ENCODE measurements around the gene HDAC3.
"Not testable (repeated sequence)": the region's sequence is repeated elsewhere in the genome, so short reads cannot be mapped to it uniquely, and the experiment has no call there.

HDAC3 gene

GRCh38 chr5:141633871-141634561 is 2.6 kb downstream of the HDAC3 start:
- no peak for DNase-seq

DNA sequence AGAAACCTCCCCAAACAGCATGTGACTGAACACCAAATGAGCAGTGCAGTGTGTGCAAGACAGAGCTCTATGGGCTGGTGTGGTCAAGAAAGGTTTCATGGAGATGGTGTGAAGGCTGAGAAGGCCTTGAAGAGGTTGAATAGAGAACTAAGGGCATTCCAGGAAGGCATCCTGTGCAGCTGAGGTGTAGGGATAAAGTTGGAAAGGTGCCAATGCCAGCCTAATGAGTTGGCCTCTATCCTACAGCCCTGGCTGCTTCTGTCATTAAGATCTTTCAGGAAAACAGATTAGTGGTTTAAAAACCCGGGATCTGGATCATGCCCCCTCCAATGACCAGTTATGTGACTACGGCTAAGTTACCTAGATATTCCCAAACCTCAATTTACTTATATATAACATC is 4.0 kb downstream of the HDAC3 start:
- no peak for DNase-seq

DNA sequence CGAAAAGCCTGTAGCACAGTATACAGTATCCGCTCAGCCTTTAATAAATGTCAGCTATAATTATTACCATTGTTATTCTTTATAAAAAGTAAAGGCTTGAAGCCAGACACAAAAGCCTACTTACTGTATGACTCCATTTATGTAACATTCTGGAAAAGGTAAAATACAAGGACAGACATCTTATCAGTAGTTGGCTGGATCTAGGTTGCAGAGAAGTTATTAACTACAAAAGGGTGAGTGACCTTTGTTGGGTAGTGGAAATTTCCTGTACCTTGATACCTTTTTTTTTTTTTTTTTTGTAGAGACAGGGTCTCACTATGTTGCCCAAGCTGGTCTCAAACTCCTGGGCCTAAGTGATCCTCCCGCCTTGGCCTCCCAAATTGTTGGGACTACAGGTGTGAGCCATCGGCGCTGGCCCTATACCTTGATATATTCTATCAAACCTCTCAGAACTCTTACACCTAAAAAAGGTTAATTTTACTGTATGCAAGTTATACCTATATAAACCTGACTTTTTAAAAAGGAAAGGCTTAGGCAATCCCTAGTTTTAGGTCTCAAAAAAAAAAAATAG is 6.0 kb downstream of the HDAC3 start:
- no peak for DNase-seq

GRCh38 chr5:141628175-141628788 is 8.4 kb downstream of the HDAC3 start:
- DNase-seq, result no peak

- DNase-seq, result no peak
Observed at GRCh38 chr5:141623611-141624010, 13.0 kb downstream of the HDAC3 start.

DNA sequence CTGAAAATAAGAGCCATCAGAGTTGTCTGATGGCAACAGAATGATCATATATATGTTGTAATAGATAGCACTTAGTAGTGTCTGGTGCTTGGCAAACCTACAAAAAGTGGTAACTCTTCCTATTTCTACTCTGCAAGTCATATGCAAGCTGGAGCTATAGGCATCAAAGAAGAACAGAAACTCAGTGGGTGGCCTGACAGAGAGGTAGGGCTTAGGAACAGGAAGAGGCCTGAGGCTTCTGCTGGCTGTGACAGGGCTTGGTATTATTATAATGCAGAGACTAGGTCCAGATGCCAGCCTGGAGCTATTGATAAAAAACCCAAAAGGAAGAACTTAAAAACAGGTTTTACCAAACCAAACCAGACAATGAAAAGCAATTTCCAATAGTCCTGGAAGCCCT is 13.5 kb downstream of the HDAC3 start:
- DNase-seq, result peak; percentile 32

GRCh38 chr5:141618804-141619554 is 17.7 kb downstream of the HDAC3 start, which contains the start of gene DIAPH1:
Gene DIAPH1, minus strand, starts transcription at chr5:141619000. Its CDS starts 86 bp downstream, at chr5:141618914.
- peak; percentile 91 for DNase-seq

- no peak for DNase-seq
Observed at GRCh38 chr5:141618030-141618803, 18.4 kb downstream of the HDAC3 start.

- DNase-seq, result no peak
Observed at GRCh38 chr5:141617682-141618029, 19.0 kb downstream of the HDAC3 start.

DNA sequence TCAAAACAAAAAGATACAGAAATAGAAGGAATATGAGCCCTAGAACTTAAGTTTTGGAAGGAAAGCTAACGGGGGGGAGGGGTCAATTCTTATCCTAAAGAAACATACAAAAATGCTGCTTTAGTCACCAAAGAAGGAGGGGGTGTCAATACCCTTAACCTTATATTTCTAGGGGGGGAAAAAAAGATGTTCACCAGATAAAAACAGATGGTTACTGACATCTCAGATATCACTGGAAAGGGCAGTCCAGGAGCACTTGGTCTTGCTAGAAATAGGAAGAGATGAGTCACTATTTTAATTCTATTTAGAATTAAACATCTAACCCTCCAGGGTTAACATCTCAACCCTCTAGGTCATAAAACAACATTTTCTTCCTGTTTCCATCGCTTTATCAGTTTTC is 19.5 kb downstream of the HDAC3 start:
- no peak for DNase-seq

GRCh38 chr5:141615991-141616720 is 20.5 kb downstream of the HDAC3 start:
- DNase-seq, result no peak

DNA sequence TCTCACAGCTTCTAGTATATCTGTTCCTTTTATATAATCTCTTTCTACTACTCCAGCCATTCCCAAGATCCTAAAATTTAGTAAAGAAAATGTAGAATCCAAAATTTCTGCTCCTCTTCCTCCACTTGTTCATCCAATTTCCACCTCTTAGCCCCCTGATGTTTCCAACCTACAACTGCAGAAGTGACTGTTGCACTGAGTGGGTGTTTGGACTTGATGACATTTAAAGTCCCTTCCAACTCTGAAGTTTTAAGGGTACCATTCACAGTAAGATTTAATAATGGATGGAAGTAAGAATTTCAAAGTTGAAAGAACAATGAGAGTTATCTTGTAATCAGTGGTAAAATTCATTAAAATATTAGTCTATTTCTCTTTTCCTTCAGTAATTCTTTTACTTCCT is 23.3 kb downstream of the HDAC3 start:
- DNase-seq, result no peak

DNA sequence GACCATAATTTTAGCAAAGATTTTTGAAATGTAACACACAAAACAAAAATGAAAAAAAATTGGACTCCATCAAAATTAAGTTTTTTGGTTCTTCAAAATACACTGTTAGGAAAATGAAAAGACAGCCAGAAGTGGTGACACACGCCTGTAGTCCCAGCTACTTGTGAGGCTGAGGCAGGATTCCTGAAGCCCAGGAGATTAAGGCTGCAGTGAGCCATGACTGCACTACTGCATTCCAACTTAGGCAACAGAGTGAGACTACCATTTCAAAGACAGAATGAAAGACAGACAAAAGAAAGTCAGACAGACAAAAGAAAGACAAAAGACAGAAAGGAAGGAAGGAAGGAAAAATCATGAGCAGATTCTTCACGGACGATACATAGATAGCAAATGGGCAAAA is 25.4 kb downstream of the HDAC3 start:
- no peak for DNase-seq

DNA sequence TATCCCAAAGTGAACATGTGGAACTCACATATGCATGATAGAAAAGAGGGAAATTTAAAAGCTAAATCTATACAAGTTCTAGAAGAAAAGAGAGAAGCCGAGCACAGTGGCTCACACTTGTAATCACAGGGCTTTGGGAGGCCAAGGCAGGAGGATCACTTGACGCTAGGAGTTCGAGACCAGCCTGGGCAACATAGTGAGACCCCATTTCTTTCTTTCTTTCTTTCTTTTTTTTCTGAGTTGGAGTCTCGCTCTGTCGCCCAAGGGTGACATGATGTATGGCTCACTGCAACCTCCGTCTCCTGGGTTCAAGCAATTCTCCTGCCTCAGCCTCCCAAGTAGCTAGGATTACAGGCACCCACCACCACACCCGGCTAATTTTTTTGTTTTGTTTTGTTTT is 26.7 kb downstream of the HDAC3 start:
- DNase-seq, result not testable (repeated sequence)

GRCh38 chr5:141609044-141609443 is 27.6 kb downstream of the HDAC3 start:
- DNase-seq, result no peak

- no peak for DNase-seq
Observed at GRCh38 chr5:141608557-141608956, 28.1 kb downstream of the HDAC3 start.

- DNase-seq, result no peak
Observed at GRCh38 chr5:141608046-141608445, 28.6 kb downstream of the HDAC3 start.

GRCh38 chr5:141605523-141606277 is 30.9 kb downstream of the HDAC3 start:
- peak; percentile 9 for DNase-seq

DNA sequence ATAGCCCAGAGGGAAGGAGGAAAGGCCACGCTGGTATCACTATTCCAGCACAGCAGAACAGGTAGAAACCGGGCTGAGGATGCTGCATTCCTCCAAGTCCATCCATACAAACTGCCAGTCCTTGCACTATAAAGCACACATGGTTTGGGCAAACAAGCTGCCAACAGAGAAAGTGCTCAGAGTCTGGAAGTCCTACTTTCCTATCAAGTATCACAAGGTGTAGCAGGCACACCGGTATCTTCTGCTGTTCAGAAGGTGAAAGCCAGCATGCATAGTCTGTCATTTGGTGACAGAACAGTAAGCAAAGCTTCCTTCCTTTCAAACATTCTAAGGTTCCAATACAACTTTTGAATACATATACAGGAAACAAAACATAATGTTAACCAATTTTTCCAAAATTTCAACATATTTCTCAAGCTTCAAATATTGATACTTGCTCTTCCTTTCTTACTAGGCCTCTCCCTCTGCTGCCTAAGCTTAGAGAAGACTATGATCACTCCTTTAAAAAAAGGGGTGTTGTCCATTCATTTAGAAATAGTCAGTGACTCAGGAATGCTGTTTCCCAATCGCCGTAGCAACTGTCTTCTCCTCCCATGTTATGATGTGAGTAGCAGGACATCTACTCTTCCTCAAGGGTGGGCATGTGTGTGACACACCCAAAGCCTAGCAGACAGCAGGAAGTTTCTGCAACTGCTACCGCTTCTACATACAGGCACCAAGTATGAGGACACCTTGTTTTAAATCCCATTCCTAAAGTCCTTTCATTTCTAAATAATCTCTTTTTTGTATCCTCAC is 32.5 kb downstream of the HDAC3 start:
- DNase-seq, result no peak

DNA sequence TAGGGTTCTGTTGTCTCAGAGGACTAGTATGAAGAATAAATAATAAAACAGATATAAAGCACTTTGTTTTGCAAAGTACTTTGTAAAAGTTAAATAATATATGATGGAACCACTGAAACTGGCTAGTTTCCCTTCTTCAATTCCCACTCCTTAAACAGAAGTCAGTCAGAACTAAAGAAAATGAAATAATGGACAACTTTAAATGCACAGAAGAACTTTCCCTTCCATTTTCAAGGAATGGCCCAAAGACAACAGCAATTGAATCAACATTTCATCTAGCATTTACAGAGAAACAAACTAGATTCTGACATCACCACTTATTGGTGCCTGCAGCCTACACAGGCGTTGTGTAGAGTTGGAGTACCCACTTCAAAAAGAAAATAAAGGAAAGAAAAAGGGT is 34.0 kb downstream of the HDAC3 start:
- DNase-seq, result no peak
